ENCODE data around the gene SELENON. TPM values are rescaled to one million over a fixed set of nuclear protein-coding genes. Genes with fewer than 3 reads are reported as not detected.
A peak's percentile ranks its signal among the peaks of the same experiment; 100 is the strongest.

Gene SELENON
- total and polyA plus RNA-seq, 9 of the 15 experiments (the other 6 are each of a cell fraction or from before 2014, with no cell fraction given) = 0.43 to 26.7 (median 7.0) TPM

DNA sequence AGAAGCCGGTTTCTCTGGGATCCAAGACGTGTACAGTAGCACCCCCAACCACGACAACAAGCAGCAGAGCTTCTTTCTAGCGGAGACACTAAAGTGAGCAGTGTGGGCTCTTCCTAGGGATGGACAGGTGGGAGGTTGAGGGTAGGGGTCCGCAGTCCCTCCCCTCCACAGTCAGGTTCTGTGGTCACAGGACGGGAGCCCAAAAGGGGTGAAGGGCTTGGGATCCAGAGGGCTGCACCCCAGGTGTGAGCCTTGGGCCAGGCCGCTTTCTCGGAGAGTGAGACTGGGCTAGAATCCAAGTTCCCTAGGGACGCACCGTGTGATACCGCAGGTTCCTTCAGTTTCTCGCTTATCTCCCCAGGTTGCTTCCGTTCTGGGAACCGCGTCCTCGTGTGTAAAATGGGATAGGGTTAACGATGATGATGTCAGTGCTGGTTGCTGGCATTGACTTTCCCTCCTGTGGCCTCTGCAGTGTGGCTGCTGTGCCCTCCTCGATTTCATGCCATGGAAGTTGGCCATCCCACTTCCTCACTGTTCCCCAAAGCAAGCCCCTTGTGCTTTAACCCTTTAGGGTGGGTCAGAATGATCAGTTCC lies 17.3 kb upstream of the SELENON start (continued):
- TF ChIP-seq, protein P1, sequence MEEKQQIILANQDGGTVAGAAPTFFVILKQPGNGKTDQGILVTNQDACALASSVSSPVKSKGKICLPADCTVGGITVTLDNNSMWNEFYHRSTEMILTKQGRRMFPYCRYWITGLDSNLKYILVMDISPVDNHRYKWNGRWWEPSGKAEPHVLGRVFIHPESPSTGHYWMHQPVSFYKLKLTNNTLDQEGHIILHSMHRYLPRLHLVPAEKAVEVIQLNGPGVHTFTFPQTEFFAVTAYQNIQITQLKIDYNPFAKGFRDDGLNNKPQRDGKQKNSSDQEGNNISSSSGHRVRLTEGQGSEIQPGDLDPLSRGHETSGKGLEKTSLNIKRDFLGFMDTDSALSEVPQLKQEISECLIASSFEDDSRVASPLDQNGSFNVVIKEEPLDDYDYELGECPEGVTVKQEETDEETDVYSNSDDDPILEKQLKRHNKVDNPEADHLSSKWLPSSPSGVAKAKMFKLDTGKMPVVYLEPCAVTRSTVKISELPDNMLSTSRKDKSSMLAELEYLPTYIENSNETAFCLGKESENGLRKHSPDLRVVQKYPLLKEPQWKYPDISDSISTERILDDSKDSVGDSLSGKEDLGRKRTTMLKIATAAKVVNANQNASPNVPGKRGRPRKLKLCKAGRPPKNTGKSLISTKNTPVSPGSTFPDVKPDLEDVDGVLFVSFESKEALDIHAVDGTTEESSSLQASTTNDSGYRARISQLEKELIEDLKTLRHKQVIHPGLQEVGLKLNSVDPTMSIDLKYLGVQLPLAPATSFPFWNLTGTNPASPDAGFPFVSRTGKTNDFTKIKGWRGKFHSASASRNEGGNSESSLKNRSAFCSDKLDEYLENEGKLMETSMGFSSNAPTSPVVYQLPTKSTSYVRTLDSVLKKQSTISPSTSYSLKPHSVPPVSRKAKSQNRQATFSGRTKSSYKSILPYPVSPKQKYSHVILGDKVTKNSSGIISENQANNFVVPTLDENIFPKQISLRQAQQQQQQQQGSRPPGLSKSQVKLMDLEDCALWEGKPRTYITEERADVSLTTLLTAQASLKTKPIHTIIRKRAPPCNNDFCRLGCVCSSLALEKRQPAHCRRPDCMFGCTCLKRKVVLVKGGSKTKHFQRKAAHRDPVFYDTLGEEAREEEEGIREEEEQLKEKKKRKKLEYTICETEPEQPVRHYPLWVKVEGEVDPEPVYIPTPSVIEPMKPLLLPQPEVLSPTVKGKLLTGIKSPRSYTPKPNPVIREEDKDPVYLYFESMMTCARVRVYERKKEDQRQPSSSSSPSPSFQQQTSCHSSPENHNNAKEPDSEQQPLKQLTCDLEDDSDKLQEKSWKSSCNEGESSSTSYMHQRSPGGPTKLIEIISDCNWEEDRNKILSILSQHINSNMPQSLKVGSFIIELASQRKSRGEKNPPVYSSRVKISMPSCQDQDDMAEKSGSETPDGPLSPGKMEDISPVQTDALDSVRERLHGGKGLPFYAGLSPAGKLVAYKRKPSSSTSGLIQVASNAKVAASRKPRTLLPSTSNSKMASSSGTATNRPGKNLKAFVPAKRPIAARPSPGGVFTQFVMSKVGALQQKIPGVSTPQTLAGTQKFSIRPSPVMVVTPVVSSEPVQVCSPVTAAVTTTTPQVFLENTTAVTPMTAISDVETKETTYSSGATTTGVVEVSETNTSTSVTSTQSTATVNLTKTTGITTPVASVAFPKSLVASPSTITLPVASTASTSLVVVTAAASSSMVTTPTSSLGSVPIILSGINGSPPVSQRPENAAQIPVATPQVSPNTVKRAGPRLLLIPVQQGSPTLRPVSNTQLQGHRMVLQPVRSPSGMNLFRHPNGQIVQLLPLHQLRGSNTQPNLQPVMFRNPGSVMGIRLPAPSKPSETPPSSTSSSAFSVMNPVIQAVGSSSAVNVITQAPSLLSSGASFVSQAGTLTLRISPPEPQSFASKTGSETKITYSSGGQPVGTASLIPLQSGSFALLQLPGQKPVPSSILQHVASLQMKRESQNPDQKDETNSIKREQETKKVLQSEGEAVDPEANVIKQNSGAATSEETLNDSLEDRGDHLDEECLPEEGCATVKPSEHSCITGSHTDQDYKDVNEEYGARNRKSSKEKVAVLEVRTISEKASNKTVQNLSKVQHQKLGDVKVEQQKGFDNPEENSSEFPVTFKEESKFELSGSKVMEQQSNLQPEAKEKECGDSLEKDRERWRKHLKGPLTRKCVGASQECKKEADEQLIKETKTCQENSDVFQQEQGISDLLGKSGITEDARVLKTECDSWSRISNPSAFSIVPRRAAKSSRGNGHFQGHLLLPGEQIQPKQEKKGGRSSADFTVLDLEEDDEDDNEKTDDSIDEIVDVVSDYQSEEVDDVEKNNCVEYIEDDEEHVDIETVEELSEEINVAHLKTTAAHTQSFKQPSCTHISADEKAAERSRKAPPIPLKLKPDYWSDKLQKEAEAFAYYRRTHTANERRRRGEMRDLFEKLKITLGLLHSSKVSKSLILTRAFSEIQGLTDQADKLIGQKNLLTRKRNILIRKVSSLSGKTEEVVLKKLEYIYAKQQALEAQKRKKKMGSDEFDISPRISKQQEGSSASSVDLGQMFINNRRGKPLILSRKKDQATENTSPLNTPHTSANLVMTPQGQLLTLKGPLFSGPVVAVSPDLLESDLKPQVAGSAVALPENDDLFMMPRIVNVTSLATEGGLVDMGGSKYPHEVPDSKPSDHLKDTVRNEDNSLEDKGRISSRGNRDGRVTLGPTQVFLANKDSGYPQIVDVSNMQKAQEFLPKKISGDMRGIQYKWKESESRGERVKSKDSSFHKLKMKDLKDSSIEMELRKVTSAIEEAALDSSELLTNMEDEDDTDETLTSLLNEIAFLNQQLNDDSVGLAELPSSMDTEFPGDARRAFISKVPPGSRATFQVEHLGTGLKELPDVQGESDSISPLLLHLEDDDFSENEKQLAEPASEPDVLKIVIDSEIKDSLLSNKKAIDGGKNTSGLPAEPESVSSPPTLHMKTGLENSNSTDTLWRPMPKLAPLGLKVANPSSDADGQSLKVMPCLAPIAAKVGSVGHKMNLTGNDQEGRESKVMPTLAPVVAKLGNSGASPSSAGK (IDR thresholded peaks at IDR 0.05) = peak; percentile 53; the same call in 1 of the 2 replicates
- TF ChIP-seq CCAR2 (IDR thresholded peaks at IDR 0.05; ENCODE audit: low read depth, low read length) (no peak), XRCC3 (IDR thresholded peaks at IDR 0.05) (no peak), ZNF134 (CRISPR knock-in tag; conservative IDR thresholded peaks at IDR 0.05) (no peak), CHD2 (IDR thresholded peaks at IDR 0.05; ENCODE audit: low read depth, low read length) (no peak)
- TF ChIP-seq, protein P2, sequence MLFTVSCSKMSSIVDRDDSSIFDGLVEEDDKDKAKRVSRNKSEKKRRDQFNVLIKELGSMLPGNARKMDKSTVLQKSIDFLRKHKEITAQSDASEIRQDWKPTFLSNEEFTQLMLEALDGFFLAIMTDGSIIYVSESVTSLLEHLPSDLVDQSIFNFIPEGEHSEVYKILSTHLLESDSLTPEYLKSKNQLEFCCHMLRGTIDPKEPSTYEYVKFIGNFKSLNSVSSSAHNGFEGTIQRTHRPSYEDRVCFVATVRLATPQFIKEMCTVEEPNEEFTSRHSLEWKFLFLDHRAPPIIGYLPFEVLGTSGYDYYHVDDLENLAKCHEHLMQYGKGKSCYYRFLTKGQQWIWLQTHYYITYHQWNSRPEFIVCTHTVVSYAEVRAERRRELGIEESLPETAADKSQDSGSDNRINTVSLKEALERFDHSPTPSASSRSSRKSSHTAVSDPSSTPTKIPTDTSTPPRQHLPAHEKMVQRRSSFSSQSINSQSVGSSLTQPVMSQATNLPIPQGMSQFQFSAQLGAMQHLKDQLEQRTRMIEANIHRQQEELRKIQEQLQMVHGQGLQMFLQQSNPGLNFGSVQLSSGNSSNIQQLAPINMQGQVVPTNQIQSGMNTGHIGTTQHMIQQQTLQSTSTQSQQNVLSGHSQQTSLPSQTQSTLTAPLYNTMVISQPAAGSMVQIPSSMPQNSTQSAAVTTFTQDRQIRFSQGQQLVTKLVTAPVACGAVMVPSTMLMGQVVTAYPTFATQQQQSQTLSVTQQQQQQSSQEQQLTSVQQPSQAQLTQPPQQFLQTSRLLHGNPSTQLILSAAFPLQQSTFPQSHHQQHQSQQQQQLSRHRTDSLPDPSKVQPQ (CRISPR knock-in tag; IDR thresholded peaks at IDR 0.05; ENCODE audit: borderline replicate concordance) = no peak

All from K562 (cell line).